ENCODE measurements around the gene HCFC1R1.

The HCFC1R1 gene

GRCh38 chr16:3013491-3013951, 10.2 kb downstream of the HCFC1R1 start:
- TF ChIP-seq CTCF (IDR thresholded peaks at IDR 0.05; ENCODE audit: low read length, missing control alignments): no peak
- H3K4me3 ChIP-seq (replicated peaks; ENCODE audit: low read depth, low read length): no peak overlapping the region
- no peak for DNase-seq (ENCODE audit: low read depth)

GRCh38 chr16:3012828-3013420, 10.8 kb downstream of the HCFC1R1 start, which contains the start of gene CLDN9:
TSS of gene CLDN9 (plus strand) at chr16:3012923. CDS start at chr16:3013363, 440 bp downstream.
- DNase-seq (ENCODE audit: low read depth): no peak
- no peak for TF ChIP-seq CTCF (IDR thresholded peaks at IDR 0.05; ENCODE audit: low read length, missing control alignments)
- no peak within 1 kb of the TSS for H3K4me3 ChIP-seq (replicated peaks; ENCODE audit: low read depth, low read length)

- H3K4me3 ChIP-seq (replicated peaks; ENCODE audit: low read depth, low read length): no peak overlapping the region
- no peak for TF ChIP-seq CTCF (IDR thresholded peaks at IDR 0.05; ENCODE audit: low read length, missing control alignments)
These were observed 11.5 kb downstream of the HCFC1R1 start for GRCh38 chr16:3012246-3012645.

GRCh38 chr16:3010510-3010909, 13.2 kb downstream of the HCFC1R1 start:
- no peak for TF ChIP-seq CTCF (IDR thresholded peaks at IDR 0.05; ENCODE audit: low read length, missing control alignments)
- no peak for DNase-seq (ENCODE audit: low read depth)
- H3K4me3 ChIP-seq (replicated peaks; ENCODE audit: low read depth, low read length): no peak overlapping the region

More at GRCh38 chr16:3012246-3012645, 11.5 kb downstream of the HCFC1R1 start:
- DNase-seq (ENCODE audit: low read depth): no peak

GRCh38 chr16:3009568-3010390, 14.0 kb downstream of the HCFC1R1 start:
- no peak for TF ChIP-seq CTCF (IDR thresholded peaks at IDR 0.05; ENCODE audit: low read length, missing control alignments)
- no peak for DNase-seq (ENCODE audit: low read depth)
- H3K4me3 ChIP-seq (replicated peaks; ENCODE audit: low read depth, low read length): no peak overlapping the region

- DNase-seq (ENCODE audit: low read depth): no peak
- TF ChIP-seq CTCF (IDR thresholded peaks at IDR 0.05; ENCODE audit: low read length, missing control alignments): no peak
- no peak overlapping the region for H3K4me3 ChIP-seq (replicated peaks; ENCODE audit: low read depth, low read length)
These were observed 15.1 kb downstream of the HCFC1R1 start for GRCh38 chr16:3008690-3009037.

All from fibroblast of pulmonary artery (primary cell).